ENCODE results near the gene NUPR2. TPM values are rescaled to one million over a fixed set of nuclear protein-coding genes. Genes with fewer than 3 reads are reported as not detected.
A peak's percentile ranks its signal among the peaks of the same experiment; 100 is the strongest.

The NUPR2 gene
- total and polyA plus RNA-seq, 9 of the 15 experiments (the other 6 are each of a cell fraction or from before 2014, with no cell fraction given): not detected

GRCh38 chr7:56107954-56108258, 8.3 kb downstream of the NUPR2 start (continued):
- TF ChIP-seq TCF7 (IDR thresholded peaks at IDR 0.05; ENCODE audit: borderline replicate concordance) (no peak), CBX5 (IDR thresholded peaks at IDR 0.05; ENCODE audit: borderline replicate concordance, low read depth) (peak; percentile 0; the same call in 1 of the 2 replicates)

GRCh38 chr7:56106108-56107073, 9.8 kb downstream of the NUPR2 start, which contains the start of gene CHCHD2:
Gene CHCHD2, minus strand, starts transcription at chr7:56106476. Its CDS starts 63 bp downstream, at chr7:56106413.
- Histone ChIP-seq H3K4me3 (peak within 1 kb of the TSS; percentile 84), H3K27me3 (ENCODE audit: control insufficient read depth in 2 of 2, insufficient read depth in 2 of 2, low read length in 2 of 2) (no peaks in the 10 kb centered on the region), H3K4me2 (ENCODE audit: insufficient read depth, low read length) (peak within 1 kb of the TSS; percentile 97), H3K9me1 (ENCODE audit: control insufficient read depth, insufficient read depth, low read length) (no peaks in the 10 kb centered on the region), H3K27ac (ENCODE audit: extremely low read depth, low read depth, low read length) (peak within 1 kb of the TSS; percentile 99), H2AFZ (ENCODE audit: low read depth, low read length) (peak within 1 kb of the TSS; percentile 92), H3K79me2 (ENCODE audit: control insufficient read depth, insufficient read depth, low read length) (peaks cover 40% of the 10 kb centered on the region), H4K20me1 (replicated peaks; ENCODE audit: control insufficient read depth, insufficient read depth, low read length) (peaks cover 16% of the 10 kb centered on the region; the same call in 1 of the 2 replicates), H3K9me3 (replicated peaks; ENCODE audit: control insufficient read depth, insufficient read depth, low read depth, low read length) (peaks cover 12% of the 10 kb centered on the region), H3K4me1 (replicated peaks in 1 of 2; ENCODE audit: control insufficient read depth in 2 of 2, insufficient read depth in 2 of 2, low read length in 2 of 2) (peaks cover 8 to 9% of the 10 kb centered on the region in 2 experiments; a peak in 4 of 5 replicates), H3K36me3 (ENCODE audit: control insufficient read depth, insufficient read depth, low read length) (peaks cover 44% of the 10 kb centered on the region), H3K9ac (ENCODE audit: insufficient read depth in 1 of 2, low read depth in 2 of 2, low read length in 2 of 2) (peak within 1 kb of the TSS; percentile 90 to 99)
- BruUV-seq (replicated peaks): TSS peak; percentile 99
- DNase-seq (ENCODE audit: extremely low read depth in 1 of 4, low spot score in 3 of 4) (peak; percentile 92 to 99 (median 94)), FAIRE-seq (peak; percentile 98), ATAC-seq (peak; percentile 96)
- ChIA-PET CTCF (ENCODE audit: low intra/inter-chr PET ratio) (no interaction called here), POLR2A (interaction anchor here (0.6 to 1.7 kb wide), 10 partner anchors 9 to 111 kb away, joined by 3 to 12 read pairs (median 4); partner anchors contain the start of genes CCT6A, PHKG1 and PSPH)
- intact Hi-C loops (cut with micrococcal nuclease) (no loop called here), in situ Hi-C loops (cut with MboI) (no loop called here)
- under 1% methylated on average over 49 of the region's 57 CpGs for WGBS (ENCODE audit: insufficient coverage, low coverage, missing lambda C conversion rate)
- TF ChIP-seq MITF (IDR thresholded peaks at IDR 0.05) (no peak), CHD2 (IDR thresholded peaks at IDR 0.05; ENCODE audit: low read depth, low read length) (peak; percentile 83), ARID3A (IDR thresholded peaks at IDR 0.05; ENCODE audit: borderline replicate concordance, low read depth, low read length) (no peak), CTCFL (IDR thresholded peaks at IDR 0.05; ENCODE audit: borderline replicate concordance, insufficient read depth, low read depth, low read length, poor library complexity, severe bottlenecking) (no peak), ELK3 (CRISPR knock-in tag; IDR thresholded peaks at IDR 0.05) (no peak), TRIM28 (IDR thresholded peaks at IDR 0.05) (0 out of 2 replicates have a peak, but pooled peaks have one; percentile 14), TGIF2 (CRISPR knock-in tag; IDR thresholded peaks at IDR 0.05) (no peak), PRMT5 (CRISPR knock-in tag; IDR thresholded peaks at IDR 0.05) (no peak), ZNF184 (CRISPR knock-in tag; IDR thresholded peaks at IDR 0.05) (no peak), PTRF (tag; IDR thresholded peaks at IDR 0.05) (no peak), PRPF4 (IDR thresholded peaks at IDR 0.05; ENCODE audit: insufficient read depth, low read depth, low read length, poor library complexity, severe bottlenecking) (no peak)
